ENCODE results near the gene KCNK4. TPM values are rescaled to one million over a fixed set of nuclear protein-coding genes. Genes with fewer than 3 reads are reported as not detected.

The KCNK4 gene
- total and polyA plus RNA-seq, 2 of the 13 experiments (the other 11 are each of a cell fraction or from before 2014, with no cell fraction given) = not detected

- Histone ChIP-seq H2AFZ (ENCODE audit: low read length) (no peak overlapping the region), H3K9ac (ENCODE audit: insufficient read depth, low read depth, low read length) (no peak overlapping the region), H3K79me2 (ENCODE audit: insufficient read depth, low read length) (no peaks in the 10 kb centered on the region), H3K4me3 (replicated peaks in 1 of 3; ENCODE audit: insufficient read depth in 1 of 3, low read depth in 2 of 3, low read length in 3 of 3) (peak overlapping the region in 1 of 3 experiments; percentile 53; a peak in 1 of 6 replicates), H4K20me1 (ENCODE audit: insufficient read depth, low read length) (no peaks in the 10 kb centered on the region), H3K27me3 (ENCODE audit: control insufficient read depth in 1 of 2, insufficient read depth in 2 of 2, low read length in 2 of 2) (peaks cover 2 to 29% of the 10 kb centered on the region in 2 experiments; a peak in 4 of 5 replicates), H3K27ac (ENCODE audit: extremely low read length, insufficient read depth, low read length) (no peak overlapping the region), H3K4me1 (ENCODE audit: insufficient read depth, low read length) (peaks cover 36% of the 10 kb centered on the region), H3K9me3 (ENCODE audit: low read length) (no peaks in the 10 kb centered on the region), H3K4me2 (ENCODE audit: low read depth, low read length) (peak overlapping the region; percentile 60), H3K36me3 (replicated peaks in 1 of 2; ENCODE audit: control insufficient read depth in 1 of 2, insufficient read depth in 2 of 2, low read length in 2 of 2) (no peaks in the 10 kb centered on the region)
- no TSS peak for BruUV-seq (replicated peaks)
- ChIA-PET CTCF (ENCODE audit: low intra/inter-chr PET ratio, low total read pairs) (no interaction called here), POLR2A (no interaction called here)
- 36% methylated on average over 7 of the region's 14 CpGs for WGBS (ENCODE audit: low lambda C conversion rate)
- in situ Hi-C loops (cut with HindIII; ENCODE audit: extremely low pct_ligation_motif_present, low pct_unique_long_range_greater_than_20kb) = no loop called here
- FAIRE-seq (no peak), DNase-seq (ENCODE audit: low spot score) (peak; percentile 33), ATAC-seq (peak; percentile 16; the same call in 2 of the 3 replicates)
- intact Hi-C loops (cut with micrococcal nuclease; ENCODE audit: unreplicated experiment) = no loop called here
- TF ChIP-seq HHEX (CRISPR knock-in tag; IDR thresholded peaks at IDR 0.05) = no peak
- TF ChIP-seq, protein P1, sequence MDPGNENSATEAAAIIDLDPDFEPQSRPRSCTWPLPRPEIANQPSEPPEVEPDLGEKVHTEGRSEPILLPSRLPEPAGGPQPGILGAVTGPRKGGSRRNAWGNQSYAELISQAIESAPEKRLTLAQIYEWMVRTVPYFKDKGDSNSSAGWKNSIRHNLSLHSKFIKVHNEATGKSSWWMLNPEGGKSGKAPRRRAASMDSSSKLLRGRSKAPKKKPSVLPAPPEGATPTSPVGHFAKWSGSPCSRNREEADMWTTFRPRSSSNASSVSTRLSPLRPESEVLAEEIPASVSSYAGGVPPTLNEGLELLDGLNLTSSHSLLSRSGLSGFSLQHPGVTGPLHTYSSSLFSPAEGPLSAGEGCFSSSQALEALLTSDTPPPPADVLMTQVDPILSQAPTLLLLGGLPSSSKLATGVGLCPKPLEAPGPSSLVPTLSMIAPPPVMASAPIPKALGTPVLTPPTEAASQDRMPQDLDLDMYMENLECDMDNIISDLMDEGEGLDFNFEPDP (CRISPR knock-in tag; conservative IDR thresholded peaks at IDR 0.05) = no peak
- TF ChIP-seq HIVEP1 (CRISPR knock-in tag; IDR thresholded peaks at IDR 0.05) = no peak
- no peak for TF ChIP-seq ZNF660 (CRISPR knock-in tag; IDR thresholded peaks at IDR 0.05; ENCODE audit: borderline replicate concordance, low read depth)
- TF ChIP-seq ZNF367 (CRISPR knock-in tag; IDR thresholded peaks at IDR 0.05; ENCODE audit: borderline replicate concordance) = no peak
- peak; percentile 42; the same call in 1 of the 2 replicates for TF ChIP-seq ZFX (CRISPR knock-in tag; IDR thresholded peaks at IDR 0.05; ENCODE audit: low read depth)
- TF ChIP-seq ISX (CRISPR knock-in tag; conservative IDR thresholded peaks at IDR 0.05) = no peak
- no peak for TF ChIP-seq CAMTA2 (CRISPR knock-in tag; IDR thresholded peaks at IDR 0.05; ENCODE audit: borderline replicate concordance)
- TF ChIP-seq, protein P2, sequence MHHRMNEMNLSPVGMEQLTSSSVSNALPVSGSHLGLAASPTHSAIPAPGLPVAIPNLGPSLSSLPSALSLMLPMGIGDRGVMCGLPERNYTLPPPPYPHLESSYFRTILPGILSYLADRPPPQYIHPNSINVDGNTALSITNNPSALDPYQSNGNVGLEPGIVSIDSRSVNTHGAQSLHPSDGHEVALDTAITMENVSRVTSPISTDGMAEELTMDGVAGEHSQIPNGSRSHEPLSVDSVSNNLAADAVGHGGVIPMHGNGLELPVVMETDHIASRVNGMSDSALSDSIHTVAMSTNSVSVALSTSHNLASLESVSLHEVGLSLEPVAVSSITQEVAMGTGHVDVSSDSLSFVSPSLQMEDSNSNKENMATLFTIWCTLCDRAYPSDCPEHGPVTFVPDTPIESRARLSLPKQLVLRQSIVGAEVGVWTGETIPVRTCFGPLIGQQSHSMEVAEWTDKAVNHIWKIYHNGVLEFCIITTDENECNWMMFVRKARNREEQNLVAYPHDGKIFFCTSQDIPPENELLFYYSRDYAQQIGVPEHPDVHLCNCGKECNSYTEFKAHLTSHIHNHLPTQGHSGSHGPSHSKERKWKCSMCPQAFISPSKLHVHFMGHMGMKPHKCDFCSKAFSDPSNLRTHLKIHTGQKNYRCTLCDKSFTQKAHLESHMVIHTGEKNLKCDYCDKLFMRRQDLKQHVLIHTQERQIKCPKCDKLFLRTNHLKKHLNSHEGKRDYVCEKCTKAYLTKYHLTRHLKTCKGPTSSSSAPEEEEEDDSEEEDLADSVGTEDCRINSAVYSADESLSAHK (CRISPR knock-in tag; IDR thresholded peaks at IDR 0.05; ENCODE audit: borderline replicate concordance) = no peak
- no peak for TF ChIP-seq SPEN (CRISPR knock-in tag; IDR thresholded peaks at IDR 0.05; ENCODE audit: low read depth)
- no peak for TF ChIP-seq HOXA5 (CRISPR knock-in tag; IDR thresholded peaks at IDR 0.05)
- TF ChIP-seq BHLHE40 (IDR thresholded peaks at IDR 0.05; ENCODE audit: low read length) = peak; percentile 41; the same call in 1 of the 2 replicates
- TF ChIP-seq KMT2A (CRISPR knock-in tag; IDR thresholded peaks at IDR 0.05) = no peak
- no peak for TF ChIP-seq TCF12 (IDR thresholded peaks at IDR 0.05)
- no peak for TF ChIP-seq TCF12 (CRISPR knock-in tag; IDR thresholded peaks at IDR 0.05)
- no peak for TF ChIP-seq FOXP4 (CRISPR knock-in tag; IDR thresholded peaks at IDR 0.05)
Observed at GRCh38 chr11:64348383-64349024, 57.4 kb downstream of the KCNK4 start.

All from HepG2 (cell line).